Large intestine (tissue), 3 donors: ENCODE results near the gene KIAA1549. TPM values are rescaled to one million over a fixed set of nuclear protein-coding genes. Genes with fewer than 3 reads are reported as not detected.
A peak's percentile ranks its signal among the peaks of the same experiment; 100 is the strongest.

Source experiments
- DNase-seq, 2 donors: peaks; one replicate each; pipeline versions ENCODE4 v3.0.0 to v3.0.0-alpha.2; 2013
- H3K27ac ChIP-seq: one replicate; pipeline ENCODE4 v1.5.1; 2013; ENCODE audit warnings: low read length
- H3K27me3 ChIP-seq: 2 replicates; pipeline ENCODE4 v1.6.1; 2013; ENCODE audit warnings: low read length; ENCODE audit not compliant: control insufficient read depth, insufficient read depth
- H3K36me3 ChIP-seq: 2 replicates; pipeline ENCODE4 v1.6.1; 2013; ENCODE audit warnings: low read length; ENCODE audit not compliant: control insufficient read depth, insufficient read depth
- H3K4me1 ChIP-seq: one replicate; pipeline ENCODE4 v1.6.1; 2013; ENCODE audit warnings: low read length; ENCODE audit not compliant: control insufficient read depth, insufficient read depth
- H3K4me3 ChIP-seq: one replicate; pipeline ENCODE4 v1.5.1; 2013; ENCODE audit warnings: low read length
- H3K9me3 ChIP-seq: one replicate; pipeline ENCODE4 v1.6.1; 2013; ENCODE audit warnings: mild to moderate bottlenecking, low read depth, low read length, moderate library complexity; ENCODE audit not compliant: control insufficient read depth
- WGBS: methylation state at CpG from one replicate; pipeline ENCODE4 v1.1.5; 2013; ENCODE audit warnings: low lambda C conversion rate; ENCODE audit not compliant: insufficient coverage; 5-methylcytosine and 5-hydroxymethylcytosine counted together
- polyA plus RNA-seq: library from polyadenylated mRNA; unstranded; fragments of 120-200 nt; gene quantifications from one replicate; pipeline ENCODE4 v1.2.1, GENCODE V29; 2013

The KIAA1549 gene
- polyA plus RNA-seq, 1 donor, result 3.9 TPM

DNA sequence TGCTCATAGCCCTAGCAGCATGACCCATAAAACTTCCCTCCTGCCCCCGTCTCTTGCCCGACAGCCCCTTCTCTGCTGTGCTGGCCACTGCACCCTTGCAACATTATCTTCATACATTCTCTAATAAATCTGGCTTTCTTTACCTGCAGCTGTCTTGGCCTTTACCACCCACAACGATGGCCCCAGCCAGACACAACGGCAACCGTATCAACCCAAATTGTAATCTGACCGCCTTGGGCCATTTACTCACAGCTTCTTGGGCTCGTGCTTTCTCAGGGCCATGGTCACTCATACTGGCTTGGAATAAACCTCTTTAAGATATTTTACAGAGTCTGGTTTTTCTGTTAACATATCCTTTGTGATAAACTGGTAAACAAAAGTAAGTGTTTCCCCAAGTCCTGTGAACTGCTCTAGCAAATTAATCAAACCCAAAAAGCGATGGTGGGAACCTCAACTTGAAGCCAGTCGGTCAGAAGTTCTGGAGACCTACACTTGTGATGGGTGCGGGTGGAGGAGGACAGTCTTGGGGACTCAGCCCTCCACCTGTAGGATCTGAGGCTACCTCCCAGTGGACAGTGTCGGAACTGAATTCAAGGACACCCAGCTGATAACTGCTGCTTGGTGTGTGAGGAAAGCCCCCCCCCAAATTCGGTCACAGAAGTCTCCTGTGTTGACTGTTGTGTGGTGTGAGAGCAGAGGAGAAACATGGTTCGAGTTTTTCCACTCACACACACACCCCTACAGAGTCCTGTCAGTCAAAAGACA lies 95.6 kb downstream of the KIAA1549 start:
- no peak for DNase-seq
- H3K27ac ChIP-seq, result no peak overlapping the region
- no peaks in the 10 kb centered on the region for H3K9me3 ChIP-seq
- no peaks in the 10 kb centered on the region for H3K36me3 ChIP-seq
- no peak overlapping the region for H3K4me3 ChIP-seq
- WGBS, result no CpG with 5 or more reads among the region's 13 CpGs
- no peaks in the 10 kb centered on the region for H3K4me1 ChIP-seq
- no peaks in the 10 kb centered on the region for H3K27me3 ChIP-seq

DNA sequence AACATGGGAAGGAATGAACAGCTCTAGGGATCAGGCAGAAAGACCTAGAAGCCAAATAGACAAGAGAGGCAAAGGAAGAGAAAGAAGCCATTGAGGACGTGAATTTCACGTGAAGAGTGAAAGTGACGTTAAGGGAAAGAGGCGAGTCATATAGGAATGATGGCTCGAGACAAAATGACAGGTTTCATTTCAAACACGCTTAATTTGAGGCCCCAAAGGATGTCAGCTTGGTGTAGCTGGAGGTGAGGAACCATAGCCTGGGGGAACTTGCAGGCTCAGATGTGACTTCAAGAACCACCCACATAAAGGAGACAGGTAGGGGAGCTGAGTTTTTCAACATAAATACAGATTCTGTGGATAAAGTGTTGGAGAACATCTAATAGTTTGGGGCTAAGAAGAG lies 98.9 kb downstream of the KIAA1549 start:
- no peak overlapping the region for H3K4me3 ChIP-seq
- H3K9me3 ChIP-seq, result no peaks in the 10 kb centered on the region
- no peaks in the 10 kb centered on the region for H3K27me3 ChIP-seq
- no peak overlapping the region for H3K27ac ChIP-seq
- WGBS, result 100% methylated on average over 2 of the region's 6 CpGs
- DNase-seq, result no peak
- peaks cover 3% of the 10 kb centered on the region for H3K4me1 ChIP-seq
- no peaks in the 10 kb centered on the region for H3K36me3 ChIP-seq

DNA sequence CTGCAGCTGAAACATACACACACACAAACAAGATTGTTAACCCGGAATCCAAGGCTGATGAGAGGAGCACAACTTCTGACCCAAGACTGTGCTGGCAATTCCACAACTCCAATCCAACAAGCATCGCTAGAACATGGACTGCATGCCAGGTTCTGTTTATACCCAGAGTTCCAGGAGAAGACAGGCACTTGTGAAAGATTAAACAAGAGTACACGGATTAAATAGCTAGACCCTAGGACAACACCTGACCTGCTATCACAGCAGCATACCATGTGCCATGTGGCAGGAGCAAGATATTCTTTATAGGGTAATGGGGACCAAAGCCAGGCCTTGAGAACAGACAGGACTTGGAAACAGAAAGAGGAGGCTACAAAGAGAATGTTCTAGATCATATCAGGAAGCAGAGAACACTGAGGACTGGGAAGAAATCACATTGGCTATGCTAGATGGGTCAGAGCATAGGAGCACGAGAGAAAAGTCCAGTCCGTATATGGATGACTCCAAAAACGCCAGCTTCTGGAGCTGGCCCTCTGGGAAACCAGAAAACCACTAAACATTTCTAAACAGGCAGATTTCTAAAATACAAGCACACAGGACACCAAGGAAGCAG lies 99.5 kb downstream of the KIAA1549 start:
- no peak overlapping the region for H3K27ac ChIP-seq
- H3K4me1 ChIP-seq, result peaks cover 3% of the 10 kb centered on the region
- no peaks in the 10 kb centered on the region for H3K9me3 ChIP-seq
- DNase-seq, result no peak
- 80% methylated on average over 1 of the region's 6 CpGs for WGBS
- no peaks in the 10 kb centered on the region for H3K36me3 ChIP-seq
- H3K27me3 ChIP-seq, result no peaks in the 10 kb centered on the region
- H3K4me3 ChIP-seq, result no peak overlapping the region

DNA sequence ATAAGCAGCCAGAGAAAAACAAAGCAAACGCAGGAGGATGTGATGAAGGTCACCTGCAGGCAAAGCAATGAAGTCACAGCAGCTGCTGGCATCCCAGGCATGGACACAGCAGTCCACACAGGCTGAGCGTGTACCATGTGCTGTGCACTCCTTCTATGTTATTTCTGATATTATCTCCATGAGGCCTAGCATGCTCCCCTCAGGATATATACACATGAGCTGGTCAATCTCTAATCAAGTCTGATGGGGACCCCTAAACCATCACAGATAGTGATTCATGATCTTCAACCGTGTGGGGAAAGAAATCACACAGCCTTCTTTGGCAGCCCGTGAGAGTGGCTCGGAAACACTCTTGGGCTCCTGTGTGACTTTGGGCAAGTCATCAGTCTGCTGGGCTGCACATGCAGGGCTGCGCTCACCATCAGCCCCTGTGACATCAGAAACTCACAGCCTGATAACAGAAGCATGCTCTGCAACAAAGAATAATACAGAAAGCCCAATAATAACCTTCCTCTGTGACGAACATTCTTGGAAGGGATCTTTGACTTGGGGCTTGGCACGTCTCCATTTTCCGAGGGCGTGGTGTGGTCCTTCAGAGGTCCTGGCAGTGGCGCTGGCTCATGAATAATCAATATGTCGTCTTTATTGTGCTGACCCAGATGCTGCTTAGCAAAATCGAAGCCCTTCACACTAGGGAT lies 100.2 kb downstream of the KIAA1549 start:
- H3K4me1 ChIP-seq, result peaks cover 3% of the 10 kb centered on the region
- H3K27me3 ChIP-seq, result no peaks in the 10 kb centered on the region
- no peak for DNase-seq
- WGBS, result 100% methylated on average over 1 of the region's 13 CpGs
- no peak overlapping the region for H3K4me3 ChIP-seq
- no peak overlapping the region for H3K27ac ChIP-seq
- H3K9me3 ChIP-seq, result no peaks in the 10 kb centered on the region
- no peaks in the 10 kb centered on the region for H3K36me3 ChIP-seq

DNA sequence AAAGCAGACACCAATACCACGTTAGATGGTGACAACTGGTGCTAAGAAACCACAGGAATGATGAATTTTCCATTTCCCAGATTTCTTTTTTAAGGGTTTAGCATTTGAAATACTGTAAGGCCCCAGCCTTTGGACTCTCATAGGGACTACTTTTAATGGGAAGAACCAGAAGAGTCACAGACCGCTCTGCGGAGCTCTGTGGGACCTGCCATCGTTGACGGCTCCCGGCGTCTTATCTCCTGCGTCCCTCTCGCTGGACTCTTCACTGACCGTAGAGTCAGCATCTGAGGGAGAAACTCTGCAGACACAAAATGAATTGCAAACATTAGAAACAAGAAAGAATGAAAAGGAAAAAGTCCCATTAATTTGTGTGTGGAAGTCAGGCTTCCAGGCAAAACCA lies 101.8 kb downstream of the KIAA1549 start:
- Histone ChIP-seq H3K9me3 (no peaks in the 10 kb centered on the region), H3K4me3 (no peak overlapping the region), H3K36me3 (no peaks in the 10 kb centered on the region), H3K27me3 (no peaks in the 10 kb centered on the region), H3K27ac (no peak overlapping the region), H3K4me1 (peaks cover 3% of the 10 kb centered on the region)
- DNase-seq, result no peak
- WGBS, result 90% methylated on average over 2 of the region's 10 CpGs

DNA sequence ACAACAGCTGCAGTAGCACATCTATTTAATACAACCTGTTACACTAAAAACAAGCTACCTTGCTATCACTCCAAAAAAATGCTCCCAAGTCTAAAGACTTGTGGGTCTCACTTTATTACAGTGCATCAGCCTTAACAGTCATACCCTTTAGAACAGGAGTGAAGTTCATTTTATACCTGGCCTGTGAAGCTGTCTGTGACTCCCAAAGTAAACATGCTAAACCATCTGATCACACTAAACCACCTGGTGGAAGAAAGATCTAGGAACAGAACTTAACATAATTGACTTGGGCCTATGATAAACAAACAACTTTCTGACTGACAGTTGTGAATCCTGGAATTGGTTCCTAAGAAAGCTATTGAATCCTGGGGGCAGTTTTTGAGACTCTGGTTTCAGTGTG lies 102.3 kb downstream of the KIAA1549 start:
- Histone ChIP-seq H3K4me1 (peaks cover 3% of the 10 kb centered on the region), H3K27ac (no peak overlapping the region), H3K4me3 (no peak overlapping the region), H3K9me3 (no peaks in the 10 kb centered on the region), H3K36me3 (no peaks in the 10 kb centered on the region), H3K27me3 (no peaks in the 10 kb centered on the region)
- DNase-seq, result peak; percentile 42 to 76

DNA sequence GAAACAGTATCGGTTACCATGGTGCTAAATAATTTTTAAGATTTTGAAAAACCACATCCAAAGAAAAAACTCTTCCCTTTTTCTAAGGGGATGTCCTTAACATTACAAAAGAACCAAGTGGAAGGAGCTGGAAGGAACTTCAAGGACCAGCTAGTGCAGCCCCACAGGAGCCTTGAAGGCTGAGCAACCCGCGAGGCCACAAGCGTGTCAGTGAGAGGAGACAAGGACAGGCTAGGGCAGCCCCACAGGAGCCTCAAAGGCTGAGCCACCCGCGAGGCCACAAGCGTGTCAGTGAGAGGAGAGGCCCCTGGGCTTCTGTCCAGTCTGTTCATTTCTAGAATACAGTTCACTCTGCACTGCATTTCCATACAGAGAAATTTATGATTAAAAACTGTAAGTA lies 103.1 kb downstream of the KIAA1549 start:
- Histone ChIP-seq H3K27ac (no peak overlapping the region), H3K4me3 (no peak overlapping the region), H3K4me1 (peaks cover 3% of the 10 kb centered on the region), H3K9me3 (no peaks in the 10 kb centered on the region), H3K36me3 (no peaks in the 10 kb centered on the region), H3K27me3 (no peaks in the 10 kb centered on the region)
- no peak for DNase-seq
- WGBS, result 100% methylated on average over 1 of the region's 7 CpGs

DNA sequence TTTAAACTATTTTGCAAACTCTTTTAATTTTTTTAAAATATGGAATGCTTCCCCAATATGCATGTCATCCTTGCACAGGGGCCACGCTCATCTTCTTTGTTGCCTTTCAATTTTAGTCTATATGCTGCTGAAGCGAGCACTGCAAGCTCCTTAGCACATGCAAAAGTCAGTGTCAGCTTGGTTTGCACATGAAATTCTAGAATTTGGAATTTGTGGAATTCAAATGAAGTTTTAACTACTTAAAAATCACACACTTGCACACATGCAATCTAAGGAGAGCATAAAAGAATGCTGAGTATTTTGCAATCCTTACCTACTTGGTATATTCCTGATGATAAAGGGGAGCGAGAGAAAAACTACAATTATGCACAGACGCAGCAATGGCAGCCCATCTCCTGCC lies 104.9 kb downstream of the KIAA1549 start:
- H3K27me3 ChIP-seq, result no peaks in the 10 kb centered on the region
- no peak overlapping the region for H3K4me3 ChIP-seq
- no peaks in the 10 kb centered on the region for H3K9me3 ChIP-seq
- H3K4me1 ChIP-seq, result peaks cover 3% of the 10 kb centered on the region
- no peak for DNase-seq
- H3K27ac ChIP-seq, result no peak overlapping the region
- no peaks in the 10 kb centered on the region for H3K36me3 ChIP-seq
- WGBS, result 100% methylated on average over 1 of the region's 4 CpGs

DNA sequence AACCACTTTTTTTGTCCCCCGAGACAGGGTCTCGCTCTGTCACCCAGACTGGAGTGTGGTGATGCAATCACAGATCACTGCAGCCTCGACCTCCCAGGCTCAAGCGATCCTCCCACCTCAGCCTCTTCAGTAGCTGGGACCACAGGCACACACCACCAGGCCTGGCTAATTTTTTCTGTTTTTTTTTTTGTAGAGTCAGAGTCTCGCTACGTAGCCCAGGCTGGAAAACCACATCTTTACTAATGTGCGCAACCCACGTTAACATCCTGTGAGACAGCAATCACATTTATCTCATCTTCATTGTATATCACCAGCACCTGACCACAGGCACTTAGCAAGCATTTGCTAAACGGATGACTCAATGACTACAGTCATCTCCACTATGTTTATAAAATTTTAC lies 105.4 kb downstream of the KIAA1549 start:
- peaks cover 3% of the 10 kb centered on the region for H3K4me1 ChIP-seq
- no peak overlapping the region for H3K27ac ChIP-seq
- WGBS, result 80% methylated on average over 1 of the region's 9 CpGs
- peaks cover 2% of the 10 kb centered on the region for H3K9me3 ChIP-seq
- no peak for DNase-seq
- H3K36me3 ChIP-seq, result peaks cover 2% of the 10 kb centered on the region
- H3K4me3 ChIP-seq, result no peak overlapping the region
- no peaks in the 10 kb centered on the region for H3K27me3 ChIP-seq

DNA sequence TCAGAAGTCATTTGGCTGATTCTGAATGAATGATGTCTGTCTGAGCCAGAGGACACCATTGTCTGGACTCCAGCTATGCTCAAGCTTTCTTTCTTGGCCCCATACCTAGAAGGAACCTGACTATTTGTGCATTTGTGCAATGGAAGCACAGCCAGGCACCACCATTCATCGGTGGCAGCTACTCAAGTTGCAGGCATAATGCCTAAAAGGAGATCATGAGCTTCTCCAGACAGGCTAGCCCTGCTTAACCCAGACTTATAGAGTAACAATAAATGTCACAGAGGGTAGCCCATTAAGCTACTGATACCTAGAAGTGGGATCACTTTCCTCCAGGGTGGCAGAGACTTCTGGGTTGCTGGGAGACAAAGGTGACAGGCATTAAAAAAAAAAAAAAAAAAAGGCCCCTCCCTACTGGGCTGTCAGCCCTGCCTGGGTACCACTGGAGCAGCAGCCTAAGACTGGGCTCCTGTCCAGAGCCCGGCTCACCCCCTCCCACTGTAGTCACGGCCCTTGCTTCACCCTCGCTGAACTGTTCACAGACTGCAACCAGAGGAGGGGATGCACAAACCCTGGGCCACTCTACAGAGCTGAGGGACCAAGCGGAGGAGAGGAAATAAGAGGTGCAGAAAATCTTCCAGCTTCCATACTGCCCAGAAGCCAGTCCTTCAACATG lies 107.8 kb downstream of the KIAA1549 start:
- H3K27me3 ChIP-seq, result no peaks in the 10 kb centered on the region
- H3K9me3 ChIP-seq, result peaks cover 2% of the 10 kb centered on the region
- WGBS, result no CpG with 5 or more reads among the region's 5 CpGs
- H3K4me3 ChIP-seq, result no peak overlapping the region
- peaks cover 10% of the 10 kb centered on the region for H3K36me3 ChIP-seq
- no peak overlapping the region for H3K27ac ChIP-seq
- H3K4me1 ChIP-seq, result no peaks in the 10 kb centered on the region
- no peak for DNase-seq
